Neural crest cell (in vitro differentiated cells): Measurements from ENCODE around the gene MRPS18A. TPM values are rescaled to one million over a fixed set of nuclear protein-coding genes. Genes with fewer than 3 reads are reported as not detected.

Experiments used
- DNase-seq: peaks from one replicate; pipeline ENCODE4 v3.0.0; 2021; ENCODE audit warnings: low read depth, mixed read lengths, low spot score
- H3K27ac Mint-ChIP-seq: one replicate; pipeline ENCODE4 v1.8.0; 2021; ENCODE audit warnings: mild to moderate bottlenecking, mixed read lengths; ENCODE audit not compliant: unreplicated experiment
- H3K27me3 Mint-ChIP-seq: 2 replicates; pipeline ENCODE4 v1.8.0; 2021; ENCODE audit warnings: low read depth, mild to moderate bottlenecking, mixed read lengths
- H3K36me3 Mint-ChIP-seq: 2 replicates; pipeline ENCODE4 v1.8.0; 2021; ENCODE audit warnings: low read depth, mild to moderate bottlenecking, mixed read lengths
- H3K4me1 Mint-ChIP-seq: 2 replicates; pipeline ENCODE4 v1.8.0; 2021; ENCODE audit warnings: mixed read lengths
- H3K4me3 Mint-ChIP-seq: one replicate; pipeline ENCODE4 v1.8.0; 2021; ENCODE audit warnings: mild to moderate bottlenecking, mixed read lengths
- H3K9me3 Mint-ChIP-seq: 2 replicates; pipeline ENCODE4 v1.8.0; 2021; ENCODE audit warnings: mixed read lengths
- total RNA-seq: library from RNA; stranded (reverse); gene quantifications from 2 replicates; pipeline ENCODE4 v1.2.1, GENCODE V29; 2021
- TF ChIP-seq, protein P1 (sequence below): fragments of 200-600 bp; sonication (generic); conservative IDR thresholded peaks from 2 replicates; pipeline ENCODE4 v1.5.0; 2021; ENCODE audit warnings: antibody characterized with exemption, mild to moderate bottlenecking

MRPS18A gene
- total RNA-seq, 1 donor from 2014 or later = 49.5 TPM

DNA sequence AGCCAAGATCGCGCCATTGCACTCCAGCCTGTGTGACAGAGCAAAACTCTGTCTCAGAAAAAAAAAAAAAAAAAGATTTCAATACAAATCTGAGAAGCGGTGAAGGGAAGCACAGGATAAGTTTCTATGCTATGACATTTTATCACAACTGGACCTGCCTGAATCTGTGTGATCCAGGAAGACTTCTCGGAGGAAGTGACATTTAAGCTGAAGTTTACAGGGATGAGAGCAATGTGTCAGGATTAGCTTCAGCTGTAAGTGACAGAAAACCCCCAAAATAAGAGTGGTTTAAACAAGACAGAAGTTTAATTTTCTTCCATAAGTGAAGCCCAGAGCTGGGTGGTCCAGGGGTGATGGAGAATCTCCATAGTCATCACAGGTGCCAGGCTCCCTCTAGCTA lies 33.4 kb upstream of the MRPS18A start:
- no peak overlapping the region for H3K27ac Mint-ChIP-seq
- H3K36me3 Mint-ChIP-seq = no peaks in the 10 kb centered on the region
- TF ChIP-seq, protein P1, sequence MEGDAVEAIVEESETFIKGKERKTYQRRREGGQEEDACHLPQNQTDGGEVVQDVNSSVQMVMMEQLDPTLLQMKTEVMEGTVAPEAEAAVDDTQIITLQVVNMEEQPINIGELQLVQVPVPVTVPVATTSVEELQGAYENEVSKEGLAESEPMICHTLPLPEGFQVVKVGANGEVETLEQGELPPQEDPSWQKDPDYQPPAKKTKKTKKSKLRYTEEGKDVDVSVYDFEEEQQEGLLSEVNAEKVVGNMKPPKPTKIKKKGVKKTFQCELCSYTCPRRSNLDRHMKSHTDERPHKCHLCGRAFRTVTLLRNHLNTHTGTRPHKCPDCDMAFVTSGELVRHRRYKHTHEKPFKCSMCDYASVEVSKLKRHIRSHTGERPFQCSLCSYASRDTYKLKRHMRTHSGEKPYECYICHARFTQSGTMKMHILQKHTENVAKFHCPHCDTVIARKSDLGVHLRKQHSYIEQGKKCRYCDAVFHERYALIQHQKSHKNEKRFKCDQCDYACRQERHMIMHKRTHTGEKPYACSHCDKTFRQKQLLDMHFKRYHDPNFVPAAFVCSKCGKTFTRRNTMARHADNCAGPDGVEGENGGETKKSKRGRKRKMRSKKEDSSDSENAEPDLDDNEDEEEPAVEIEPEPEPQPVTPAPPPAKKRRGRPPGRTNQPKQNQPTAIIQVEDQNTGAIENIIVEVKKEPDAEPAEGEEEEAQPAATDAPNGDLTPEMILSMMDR = no peak
- no peaks in the 10 kb centered on the region for H3K9me3 Mint-ChIP-seq
- H3K27me3 Mint-ChIP-seq = peaks cover 7% of the 10 kb centered on the region
- no peaks in the 10 kb centered on the region for H3K4me1 Mint-ChIP-seq
- no peak for DNase-seq
- no peak overlapping the region for H3K4me3 Mint-ChIP-seq

DNA sequence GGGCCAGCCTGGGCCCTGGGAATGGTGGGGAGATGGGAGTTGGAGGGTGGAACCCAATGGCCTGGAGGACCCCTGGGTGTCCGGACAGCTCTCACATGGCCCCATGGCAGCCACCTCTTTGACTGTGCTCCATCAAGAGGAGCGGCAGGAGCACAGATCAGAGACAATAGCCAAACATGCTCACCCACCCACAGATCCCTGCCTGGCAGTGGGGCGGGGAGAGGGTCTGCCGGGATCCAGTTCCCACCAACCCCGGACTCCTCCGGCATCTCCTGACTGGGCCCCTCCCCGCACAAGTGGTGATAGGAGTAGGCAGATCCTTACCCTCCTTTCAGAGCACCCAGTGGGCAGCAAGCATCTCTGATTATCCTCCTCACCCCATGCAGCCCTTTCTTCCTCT lies 31.9 kb upstream of the MRPS18A start:
- H3K4me3 Mint-ChIP-seq = no peak overlapping the region
- no peak for DNase-seq
- H3K27ac Mint-ChIP-seq = no peak overlapping the region

DNA sequence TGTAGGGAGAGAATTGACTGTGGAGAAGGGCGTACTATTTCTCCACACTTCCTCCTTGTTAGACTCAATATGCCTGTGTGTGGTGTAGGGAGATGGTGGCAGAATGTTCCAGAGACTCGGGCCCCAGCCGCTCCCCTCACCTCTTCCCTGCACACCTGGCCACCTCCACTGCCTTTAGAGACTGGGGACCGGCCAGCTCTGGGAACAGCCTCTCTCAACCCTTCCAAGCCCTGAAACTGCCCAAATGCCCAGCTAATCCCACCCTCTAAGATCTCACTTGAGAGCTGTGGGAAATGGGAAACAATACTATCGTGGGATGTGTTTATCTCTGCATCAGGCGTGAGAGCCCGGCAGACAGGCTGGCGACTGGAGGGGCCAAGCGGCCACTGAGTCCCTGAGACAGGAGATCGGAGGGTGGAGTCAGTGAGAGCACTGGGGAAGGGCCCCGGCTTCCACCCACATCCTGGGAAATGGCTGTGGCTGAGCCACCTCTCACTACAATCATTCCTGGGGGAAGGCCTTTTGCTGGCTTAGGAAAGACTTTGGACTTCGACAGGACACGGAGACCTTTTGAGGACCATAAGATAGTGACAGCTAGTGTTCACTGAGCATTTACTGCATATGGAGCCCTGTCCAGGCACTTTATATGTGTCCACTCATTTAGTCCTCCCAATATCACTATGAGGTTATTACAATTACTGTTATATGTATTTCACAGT lies 31.0 kb upstream of the MRPS18A start:
- H3K9me3 Mint-ChIP-seq = no peaks in the 10 kb centered on the region
- no peaks in the 10 kb centered on the region for H3K36me3 Mint-ChIP-seq
- H3K4me1 Mint-ChIP-seq = peaks cover 9% of the 10 kb centered on the region
- no peak overlapping the region for H3K4me3 Mint-ChIP-seq
- no peak for DNase-seq
- peaks cover 9% of the 10 kb centered on the region for H3K27me3 Mint-ChIP-seq
- TF ChIP-seq, protein P1 = no peak
- peak overlapping the region; percentile 67 for H3K27ac Mint-ChIP-seq

More for the DNA sequence above, 31.9 kb upstream of the MRPS18A start:
- H3K9me3 Mint-ChIP-seq = no peaks in the 10 kb centered on the region
- no peaks in the 10 kb centered on the region for H3K4me1 Mint-ChIP-seq
- TF ChIP-seq, protein P1 = no peak
- H3K27me3 Mint-ChIP-seq = peaks cover 7% of the 10 kb centered on the region
- no peaks in the 10 kb centered on the region for H3K36me3 Mint-ChIP-seq

DNA sequence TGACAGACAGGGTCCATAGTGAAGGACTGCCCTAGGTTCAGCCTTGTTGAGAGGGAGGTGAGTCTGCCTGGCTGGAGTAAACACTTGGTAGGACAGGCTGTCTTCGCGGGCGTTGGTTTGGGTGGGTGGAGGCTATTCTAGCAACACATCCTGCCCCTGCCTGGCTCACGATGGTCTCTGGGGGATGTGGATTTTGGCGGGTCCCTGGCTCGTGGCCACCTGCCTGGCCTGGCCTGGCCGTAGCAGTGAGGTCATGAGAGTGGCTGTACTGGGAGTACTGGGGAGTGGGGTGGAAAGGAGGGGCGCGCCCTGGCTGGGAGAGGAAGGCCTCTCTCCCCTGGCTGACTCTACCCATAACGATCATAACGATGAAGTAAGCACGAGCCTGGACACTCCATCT lies 30.2 kb upstream of the MRPS18A start:
- TF ChIP-seq, protein P1 = no peak
- Mint-ChIP-seq H3K4me3 (no peak overlapping the region), H3K9me3 (no peaks in the 10 kb centered on the region), H3K4me1 (peaks cover 9% of the 10 kb centered on the region), H3K27me3 (peaks cover 9% of the 10 kb centered on the region), H3K27ac (no peak overlapping the region), H3K36me3 (no peaks in the 10 kb centered on the region)
- no peak for DNase-seq

DNA sequence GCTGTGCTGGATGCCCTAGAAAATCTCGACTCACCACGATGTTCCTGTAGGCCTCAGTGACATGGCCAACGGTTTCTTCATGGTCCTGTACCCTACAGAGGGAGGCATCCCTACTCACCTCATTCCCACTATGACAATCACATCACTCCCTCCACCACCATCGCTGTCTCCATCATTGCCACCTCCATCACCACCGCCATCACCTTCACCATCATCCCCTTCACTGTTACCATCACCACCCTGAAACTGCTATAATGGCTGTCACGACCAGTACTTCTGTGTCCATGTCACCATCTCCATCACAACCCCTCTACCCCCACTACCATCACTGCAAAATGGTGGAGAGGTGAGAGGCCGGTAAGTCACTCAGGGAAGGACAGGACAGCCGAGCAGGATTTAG lies 29.8 kb upstream of the MRPS18A start:
- Mint-ChIP-seq H3K27ac (peak overlapping the region; percentile 39), H3K36me3 (no peaks in the 10 kb centered on the region), H3K27me3 (peaks cover 9% of the 10 kb centered on the region), H3K4me1 (peaks cover 9% of the 10 kb centered on the region), H3K4me3 (no peak overlapping the region), H3K9me3 (no peaks in the 10 kb centered on the region)
- no peak for DNase-seq
- TF ChIP-seq, protein P1 = no peak
